ENCODE data around the gene KCNMB2.
"Not testable (repeated sequence)": the region's sequence is repeated elsewhere in the genome, so short reads cannot be mapped to it uniquely, and the experiment has no call there.

KCNMB2 gene

DNA sequence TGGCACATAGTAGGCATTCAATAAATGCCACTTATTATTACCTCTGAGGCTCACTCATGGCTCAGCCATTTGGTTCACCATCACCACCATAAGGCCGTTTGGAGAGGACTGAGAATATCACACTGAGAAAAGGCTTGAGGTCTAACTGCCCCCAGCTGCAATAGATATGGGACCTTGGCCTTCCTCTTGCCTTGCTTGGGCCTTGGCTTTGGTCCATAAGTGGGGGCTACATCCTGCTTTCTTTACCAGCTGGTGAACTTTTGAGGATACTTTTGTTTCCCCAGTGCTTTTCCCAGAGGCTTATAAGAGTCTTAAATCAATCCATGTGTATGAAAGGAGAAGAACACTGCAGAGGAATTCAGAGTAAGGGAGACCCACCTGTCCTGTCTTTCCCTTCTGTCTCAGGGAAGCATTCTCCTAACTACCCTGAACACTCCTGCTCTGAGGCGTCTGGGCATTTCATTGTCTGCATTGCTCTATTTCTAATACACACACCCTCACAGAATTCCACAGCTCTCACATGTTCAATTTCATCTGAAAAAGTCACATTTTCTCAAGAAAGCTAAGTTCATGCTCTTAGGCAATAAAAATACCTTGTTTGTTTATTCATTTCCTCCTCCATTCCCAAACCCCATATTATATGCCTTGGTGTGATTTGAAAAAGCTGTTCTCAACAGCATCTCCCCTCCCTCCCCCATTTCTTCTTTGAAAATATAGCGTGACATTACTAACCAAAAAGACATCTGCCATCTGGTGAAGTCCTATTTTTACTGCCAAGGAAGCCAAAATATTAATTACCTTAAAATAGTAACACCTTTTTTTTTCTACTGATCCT, 22.5 kb upstream of the KCNMB2 start:
- Mint-ChIP-seq H3K36me3 (no peaks in the 10 kb centered on the region), H3K9me3 (peaks cover 4% of the 10 kb centered on the region), H3K4me1 (no peaks in the 10 kb centered on the region), H3K27ac (no peak overlapping the region), H3K27me3 (peaks cover 4% of the 10 kb centered on the region), H3K4me3 (no peak overlapping the region)

DNA sequence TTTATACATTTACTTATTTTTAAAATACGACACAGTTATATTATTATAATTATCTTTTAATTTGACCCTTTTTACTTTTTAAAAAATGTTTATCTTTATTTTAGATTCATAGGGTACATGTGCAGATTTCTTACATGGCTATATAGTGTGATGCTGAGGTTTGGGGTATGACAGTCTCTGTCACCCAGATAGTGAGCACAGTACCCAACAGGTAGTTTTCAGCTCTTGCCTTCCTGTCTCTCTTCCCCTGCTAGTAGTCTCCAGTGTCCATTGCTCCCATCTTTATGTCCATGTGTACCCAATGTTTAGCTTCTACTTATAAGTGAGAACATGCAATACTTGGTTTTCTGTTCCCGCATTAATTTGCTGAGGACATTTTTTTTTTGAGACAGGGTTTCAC, 21.8 kb upstream of the KCNMB2 start:
- H3K4me3 Mint-ChIP-seq = no peak overlapping the region
- peaks cover 4% of the 10 kb centered on the region for H3K9me3 Mint-ChIP-seq
- no peak overlapping the region for H3K27ac Mint-ChIP-seq
- no peaks in the 10 kb centered on the region for H3K36me3 Mint-ChIP-seq
- no peaks in the 10 kb centered on the region for H3K4me1 Mint-ChIP-seq
- H3K27me3 Mint-ChIP-seq = peaks cover 5% of the 10 kb centered on the region

DNA sequence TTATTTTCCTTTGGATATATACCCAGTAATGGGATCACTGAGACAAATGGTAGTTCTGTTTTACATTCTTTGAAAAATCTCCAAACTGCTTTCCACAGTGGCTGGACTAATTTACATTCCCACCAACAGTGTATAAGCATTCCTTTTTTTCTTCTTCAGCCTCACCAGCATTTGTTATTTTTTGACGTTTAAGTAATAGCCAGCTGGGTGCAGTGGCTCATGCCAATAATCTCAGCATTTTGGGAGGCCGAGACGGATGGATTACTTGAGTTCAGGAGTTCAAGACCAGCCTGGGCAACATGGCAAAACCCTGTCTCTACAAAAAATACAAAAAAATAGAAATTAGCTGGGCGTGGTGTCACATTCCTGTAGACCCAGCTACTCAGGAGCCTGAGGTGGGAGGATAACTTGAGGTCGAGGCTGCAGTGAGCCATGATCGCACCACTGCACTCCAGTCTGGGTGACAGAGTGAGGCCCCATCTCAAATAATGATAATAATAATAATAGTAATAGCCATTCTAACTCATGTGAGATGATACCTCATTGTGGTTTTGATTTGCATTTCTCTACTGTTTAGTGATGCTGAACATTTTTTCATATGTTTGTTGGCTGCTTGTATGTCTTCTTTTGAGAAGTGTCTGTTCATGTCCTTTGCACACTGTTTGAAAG, 21.0 kb upstream of the KCNMB2 start:
- not testable (repeated sequence) for H3K4me1 Mint-ChIP-seq, H3K9me3 Mint-ChIP-seq, H3K27ac Mint-ChIP-seq, H3K27me3 Mint-ChIP-seq, H3K36me3 Mint-ChIP-seq, H3K4me3 Mint-ChIP-seq

DNA sequence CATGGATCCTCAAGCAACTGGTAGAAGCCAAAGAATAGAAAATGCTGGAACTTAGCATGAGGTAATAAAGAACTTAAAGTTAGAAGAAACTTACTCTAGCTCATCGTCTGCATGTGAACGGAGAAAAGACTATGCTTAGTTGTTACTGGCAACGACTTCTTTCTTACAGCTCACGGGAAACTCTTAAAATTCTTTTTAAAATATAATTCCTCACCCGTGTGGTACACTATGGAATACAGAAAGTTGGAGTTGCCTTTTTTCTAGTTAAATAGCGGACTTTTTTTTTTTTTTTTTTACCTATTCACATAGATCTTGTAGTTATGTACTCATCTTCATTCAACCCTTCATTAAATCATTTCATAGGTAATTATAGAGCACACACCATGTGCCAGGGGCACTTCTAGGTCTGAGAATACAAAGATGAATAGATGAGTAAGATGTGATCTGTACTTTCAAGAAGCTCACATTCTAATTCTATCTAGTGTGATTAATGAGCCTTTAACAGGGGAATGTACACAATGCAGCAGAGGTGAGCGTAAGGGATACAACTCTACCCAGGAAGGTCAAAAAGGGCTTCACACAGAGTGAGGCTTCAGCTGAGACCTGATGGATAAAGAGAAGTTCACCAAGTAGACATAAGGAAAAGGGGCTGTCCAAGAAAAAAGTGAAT, 18.4 kb upstream of the KCNMB2 start:
- Mint-ChIP-seq H3K36me3 (no peaks in the 10 kb centered on the region), H3K4me3 (no peak overlapping the region), H3K4me1 (no peaks in the 10 kb centered on the region), H3K27ac (no peak overlapping the region), H3K27me3 (peaks cover 4% of the 10 kb centered on the region), H3K9me3 (no peaks in the 10 kb centered on the region)

DNA sequence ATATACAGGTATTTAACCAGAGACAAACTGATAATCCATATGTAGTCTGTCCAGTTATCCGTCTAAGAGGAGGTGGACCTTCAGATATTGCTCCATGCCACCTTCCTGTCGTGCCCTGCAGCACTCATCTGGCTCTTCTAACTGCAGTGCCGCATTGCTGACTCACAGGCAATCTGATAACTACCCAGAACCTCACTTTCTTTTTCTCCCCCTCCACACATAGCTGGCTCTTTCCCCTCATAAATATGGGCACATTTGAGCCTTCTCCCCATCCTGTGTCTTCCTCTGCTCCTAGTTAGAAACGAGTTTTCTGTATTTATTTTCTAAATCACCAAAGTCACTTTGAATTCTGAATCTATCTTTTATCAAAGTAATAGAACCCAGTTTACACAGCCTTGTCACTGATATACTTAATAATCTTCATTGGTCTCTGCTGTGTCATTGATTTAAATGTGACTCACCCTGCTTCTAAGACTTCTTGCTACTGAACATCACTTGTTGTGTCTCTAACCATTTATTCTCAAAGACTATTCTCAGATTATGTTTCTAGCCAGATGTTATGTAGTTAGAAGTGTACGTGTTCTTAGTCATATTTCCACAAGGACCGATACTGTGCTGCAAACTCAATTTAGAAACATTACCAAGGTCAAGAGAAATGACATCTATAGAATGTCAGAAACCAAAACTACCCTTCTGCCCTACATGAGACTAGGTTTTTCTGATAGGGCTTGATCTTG, 17.4 kb upstream of the KCNMB2 start:
- H3K36me3 Mint-ChIP-seq = no peaks in the 10 kb centered on the region
- H3K4me3 Mint-ChIP-seq = no peak overlapping the region
- H3K4me1 Mint-ChIP-seq = no peaks in the 10 kb centered on the region
- H3K9me3 Mint-ChIP-seq = no peaks in the 10 kb centered on the region
- peaks cover 4% of the 10 kb centered on the region for H3K27me3 Mint-ChIP-seq
- H3K27ac Mint-ChIP-seq = no peak overlapping the region

DNA sequence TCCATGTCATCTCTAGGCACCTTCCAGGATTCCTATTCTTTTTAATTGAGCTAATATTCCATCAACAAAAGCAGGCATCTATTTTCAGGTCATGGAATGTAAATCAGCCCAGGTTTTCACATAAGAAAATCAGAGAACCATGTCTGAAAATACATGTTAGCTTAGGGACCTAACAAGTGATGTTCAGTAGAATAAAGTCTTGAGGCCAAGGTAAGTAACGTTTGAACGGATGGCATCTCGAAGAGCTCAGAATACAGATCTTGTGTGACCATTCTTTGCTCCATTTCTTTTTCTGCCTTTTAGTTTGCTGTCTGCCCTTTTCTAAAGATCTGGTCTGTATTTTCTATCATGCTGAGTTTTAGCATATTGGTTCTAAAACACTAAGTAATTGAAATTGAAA, 16.5 kb upstream of the KCNMB2 start:
- H3K36me3 Mint-ChIP-seq = no peaks in the 10 kb centered on the region
- no peak overlapping the region for H3K27ac Mint-ChIP-seq
- H3K4me3 Mint-ChIP-seq = no peak overlapping the region
- H3K4me1 Mint-ChIP-seq = no peaks in the 10 kb centered on the region
- H3K27me3 Mint-ChIP-seq = peaks cover 4% of the 10 kb centered on the region
- H3K9me3 Mint-ChIP-seq = no peaks in the 10 kb centered on the region

DNA sequence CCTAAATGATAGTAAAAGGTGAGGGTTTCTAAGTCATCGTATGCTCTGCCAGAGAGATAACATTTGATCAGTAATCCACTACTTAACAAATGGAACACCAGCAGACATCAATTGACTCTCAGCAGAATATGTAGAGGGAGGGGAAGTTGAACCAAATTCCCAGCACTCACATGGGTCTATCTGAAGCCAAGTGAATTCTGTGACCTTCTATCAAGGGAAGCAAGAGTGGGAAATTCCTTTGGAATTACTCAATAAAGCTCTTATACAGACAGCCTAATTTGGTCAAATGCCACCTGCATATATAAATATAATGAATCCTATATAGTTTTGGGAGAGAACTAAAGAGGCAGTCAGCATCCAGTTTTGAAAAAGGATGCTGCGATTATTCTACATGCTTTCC, 15.8 kb upstream of the KCNMB2 start:
- H3K27me3 Mint-ChIP-seq = peaks cover 5% of the 10 kb centered on the region
- H3K36me3 Mint-ChIP-seq = no peaks in the 10 kb centered on the region
- no peaks in the 10 kb centered on the region for H3K4me1 Mint-ChIP-seq
- no peak overlapping the region for H3K4me3 Mint-ChIP-seq
- H3K27ac Mint-ChIP-seq = no peak overlapping the region
- H3K9me3 Mint-ChIP-seq = no peaks in the 10 kb centered on the region

DNA sequence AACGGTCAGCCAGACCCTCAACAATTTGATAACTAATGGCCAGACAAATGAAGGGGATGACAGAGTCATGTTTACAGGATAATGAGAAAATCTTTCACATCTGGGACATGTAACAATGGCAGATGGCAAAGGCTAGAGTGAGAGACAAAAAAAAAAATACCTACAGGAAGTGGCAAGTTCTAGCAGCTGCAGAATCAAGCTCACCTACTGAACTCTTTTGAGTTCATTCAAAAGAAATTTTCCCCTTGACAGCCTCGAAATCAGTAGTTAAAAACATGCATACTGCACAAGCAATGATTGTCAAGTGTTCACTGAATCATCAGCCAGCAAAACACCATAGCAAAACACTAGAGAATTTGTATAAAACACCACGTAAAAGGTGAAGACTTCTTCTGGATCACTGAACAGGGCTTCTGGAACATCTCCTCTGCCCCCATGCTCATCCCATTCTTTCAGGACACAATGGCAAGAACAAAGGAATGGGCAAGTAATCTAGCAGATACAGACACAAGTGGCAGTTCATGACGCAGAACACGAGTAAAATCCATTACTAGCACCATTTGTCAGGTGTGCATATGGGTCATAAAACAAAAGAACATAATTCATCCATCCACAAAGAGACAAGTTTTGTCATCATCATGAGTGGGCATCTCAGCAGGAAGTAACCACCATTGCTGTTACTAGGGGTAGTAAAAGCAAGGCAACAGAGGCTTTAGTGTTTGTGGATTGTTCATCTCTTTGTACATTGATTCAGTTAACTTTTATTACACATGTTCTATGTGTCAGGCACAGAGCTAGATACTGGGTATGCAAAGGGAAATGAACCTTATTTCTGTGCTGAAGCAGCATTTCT, 13.8 kb upstream of the KCNMB2 start:
- H3K27me3 Mint-ChIP-seq = peaks cover 4% of the 10 kb centered on the region
- H3K4me3 Mint-ChIP-seq = no peak overlapping the region

DNA sequence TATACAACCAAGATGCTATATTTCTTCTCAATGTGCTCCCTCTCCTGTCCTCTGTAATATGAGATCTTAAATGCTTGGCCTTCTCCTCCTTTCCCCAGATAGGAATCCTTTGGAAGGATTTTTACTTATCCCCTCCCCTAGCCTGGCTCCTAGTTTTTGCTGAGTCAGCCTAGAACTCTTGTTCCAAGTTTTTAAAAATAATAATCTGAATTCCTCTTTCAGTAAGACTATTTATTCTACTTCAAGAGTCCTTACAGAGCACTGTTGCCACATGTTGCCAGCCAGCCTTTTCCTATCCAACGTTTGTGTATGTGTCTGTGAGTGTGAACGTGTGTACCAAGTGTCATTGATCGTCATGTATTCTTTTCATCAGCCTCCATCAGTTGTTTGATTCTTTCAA, 11.0 kb upstream of the KCNMB2 start:
- Mint-ChIP-seq H3K27me3 (peaks cover 4% of the 10 kb centered on the region), H3K36me3 (no peaks in the 10 kb centered on the region), H3K27ac (no peak overlapping the region), H3K4me1 (no peaks in the 10 kb centered on the region), H3K9me3 (no peaks in the 10 kb centered on the region), H3K4me3 (no peak overlapping the region)

More for the DNA sequence above, 13.8 kb upstream of the KCNMB2 start:
- Mint-ChIP-seq H3K27ac (no peak overlapping the region), H3K4me1 (no peaks in the 10 kb centered on the region), H3K36me3 (no peaks in the 10 kb centered on the region), H3K9me3 (no peaks in the 10 kb centered on the region)

DNA sequence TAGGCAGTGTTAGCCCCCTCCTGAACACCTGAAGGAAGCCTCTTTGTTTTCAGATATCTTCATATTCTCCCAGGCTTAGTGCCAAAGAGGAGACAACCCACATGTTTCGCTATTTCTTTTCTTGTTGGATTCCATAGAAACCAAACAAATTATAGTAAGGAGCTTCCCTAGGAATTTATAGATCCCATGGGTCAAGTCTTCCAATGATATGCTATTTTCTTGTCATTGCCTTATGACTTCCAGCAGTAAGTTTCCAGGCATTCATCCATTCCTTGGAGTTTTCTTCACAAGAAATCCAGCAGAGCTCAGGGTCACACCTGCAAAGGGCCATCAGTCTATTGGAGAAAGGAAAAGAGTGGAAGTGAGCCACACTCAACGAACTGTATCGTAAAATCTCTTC, 9.9 kb upstream of the KCNMB2 start:
- H3K36me3 Mint-ChIP-seq = no peaks in the 10 kb centered on the region
- H3K9me3 Mint-ChIP-seq = no peaks in the 10 kb centered on the region
- H3K27me3 Mint-ChIP-seq = peaks cover 4% of the 10 kb centered on the region
- H3K27ac Mint-ChIP-seq = no peak overlapping the region
- H3K4me1 Mint-ChIP-seq = no peaks in the 10 kb centered on the region
- no peak overlapping the region for H3K4me3 Mint-ChIP-seq

DNA sequence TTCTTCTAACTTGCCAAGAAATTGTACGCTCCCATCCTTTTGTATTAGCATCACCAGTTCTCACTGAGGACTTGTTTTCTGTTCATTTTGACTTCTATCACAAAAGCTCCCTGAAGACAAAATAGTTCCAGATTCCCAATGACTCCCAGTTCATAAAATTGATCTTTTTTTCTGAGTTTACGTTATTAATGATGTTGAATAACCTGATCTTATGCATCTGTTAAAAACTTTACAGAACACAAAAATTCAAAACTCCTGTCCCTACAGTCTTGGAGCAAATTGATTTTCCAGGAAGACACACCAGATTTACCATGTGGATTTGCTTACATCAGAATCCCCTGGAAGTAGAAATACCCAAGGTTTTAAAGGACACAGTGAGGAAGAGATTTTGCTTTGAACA, 8.3 kb upstream of the KCNMB2 start:
- peaks cover 6% of the 10 kb centered on the region for H3K27me3 Mint-ChIP-seq
- H3K4me3 Mint-ChIP-seq = no peak overlapping the region
- H3K9me3 Mint-ChIP-seq = no peaks in the 10 kb centered on the region
- H3K36me3 Mint-ChIP-seq = no peaks in the 10 kb centered on the region
- H3K4me1 Mint-ChIP-seq = no peaks in the 10 kb centered on the region
- H3K27ac Mint-ChIP-seq = no peak overlapping the region

DNA sequence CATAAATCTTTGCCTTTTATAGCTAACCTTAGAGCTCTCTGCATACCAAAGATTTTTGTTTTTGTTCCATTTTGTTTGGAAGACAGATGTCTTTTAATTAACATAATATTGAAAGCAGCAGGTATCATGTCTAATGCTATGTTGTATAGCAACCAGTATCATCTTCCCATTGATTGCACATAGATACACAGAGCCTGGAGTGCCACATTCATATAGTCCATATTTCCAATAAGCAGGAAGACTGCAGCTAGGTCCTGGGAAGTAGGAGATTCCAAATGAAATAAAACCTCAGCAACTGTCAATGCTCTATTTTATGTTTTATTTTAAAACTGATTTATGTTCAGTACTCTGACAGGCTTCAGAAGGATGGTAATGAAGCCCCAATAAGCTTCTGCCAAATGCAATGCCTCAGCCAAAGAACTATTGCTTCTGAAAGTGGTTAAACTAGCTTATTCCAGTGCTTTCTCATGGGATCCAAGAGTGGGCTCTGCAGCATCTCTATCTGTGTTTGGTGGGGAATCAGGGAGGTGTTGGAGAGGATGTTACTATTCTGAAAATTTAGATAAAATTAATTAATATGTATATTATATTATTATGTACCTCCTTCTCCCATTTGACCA, 6.5 kb upstream of the KCNMB2 start:
- no peak overlapping the region for H3K4me3 Mint-ChIP-seq
- no peaks in the 10 kb centered on the region for H3K9me3 Mint-ChIP-seq
- H3K27ac Mint-ChIP-seq = no peak overlapping the region
- no peaks in the 10 kb centered on the region for H3K36me3 Mint-ChIP-seq
- no peaks in the 10 kb centered on the region for H3K4me1 Mint-ChIP-seq
- peaks cover 7% of the 10 kb centered on the region for H3K27me3 Mint-ChIP-seq

DNA sequence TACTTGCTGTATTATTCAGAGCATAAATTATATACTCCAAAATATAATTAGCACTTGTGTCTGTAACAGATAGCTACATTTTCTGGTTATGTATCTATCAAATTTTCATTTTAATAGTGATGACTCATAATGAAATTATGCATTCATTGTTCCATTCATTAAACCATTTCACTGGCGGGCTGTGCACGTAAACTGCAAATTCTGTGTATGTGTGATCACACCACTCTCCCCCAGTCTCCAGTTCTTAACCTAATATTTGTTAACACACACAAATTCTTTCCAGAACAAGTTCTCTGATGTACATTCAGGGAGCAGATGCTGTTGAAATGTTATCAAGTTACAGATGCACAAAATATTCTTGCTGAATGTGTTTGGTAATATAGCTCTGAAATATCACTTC, 3.8 kb upstream of the KCNMB2 start:
- H3K27me3 Mint-ChIP-seq = peaks cover 20% of the 10 kb centered on the region
- H3K27ac Mint-ChIP-seq = no peak overlapping the region
- H3K9me3 Mint-ChIP-seq = no peaks in the 10 kb centered on the region
- peaks cover 7% of the 10 kb centered on the region for H3K4me1 Mint-ChIP-seq
- no peaks in the 10 kb centered on the region for H3K36me3 Mint-ChIP-seq
- H3K4me3 Mint-ChIP-seq = no peak overlapping the region

DNA sequence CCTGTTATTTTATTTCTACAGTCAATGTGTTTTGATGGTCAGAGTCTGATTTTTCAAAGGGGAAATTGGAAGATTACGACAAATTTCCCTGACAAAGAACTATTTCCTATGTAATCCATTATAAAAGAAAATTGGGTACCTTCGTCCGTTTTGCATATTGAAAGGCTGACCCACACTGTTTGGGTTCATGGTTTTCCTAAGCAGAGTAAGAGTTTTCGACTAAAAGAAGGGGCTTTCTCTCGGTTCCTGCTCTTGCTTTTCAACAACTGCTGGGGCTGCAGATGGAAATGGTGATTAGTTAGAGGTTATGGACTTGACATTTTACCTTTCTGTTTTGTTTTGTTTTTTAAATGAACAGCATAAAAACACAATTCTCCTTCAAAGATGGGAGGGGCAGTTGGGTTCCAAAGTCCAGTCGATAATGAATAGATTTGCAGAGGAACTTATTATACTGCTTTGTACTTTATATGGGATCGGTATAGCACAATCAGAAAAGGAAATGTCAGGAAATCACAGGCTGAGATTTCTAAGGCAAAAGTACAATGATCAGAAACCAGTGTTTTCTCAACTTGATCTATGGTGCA, 978 bp downstream of the KCNMB2 start:
- H3K36me3 Mint-ChIP-seq = peaks cover 1% of the 10 kb centered on the region
- H3K4me3 Mint-ChIP-seq = no peak overlapping the region
- peaks cover 7% of the 10 kb centered on the region for H3K4me1 Mint-ChIP-seq
- H3K27ac Mint-ChIP-seq = no peak overlapping the region
- no peaks in the 10 kb centered on the region for H3K9me3 Mint-ChIP-seq
- peaks cover 36% of the 10 kb centered on the region for H3K27me3 Mint-ChIP-seq
